Smooth muscle cell (in vitro differentiated cells): Measurements from ENCODE around the gene TSEN2. TPM values are rescaled to one million over a fixed set of nuclear protein-coding genes. Genes with fewer than 3 reads are reported as not detected.

Source experiments
- DNase-seq: peaks from one replicate; lab custom pipeline; 2025; ENCODE audit not compliant: unreplicated experiment; lab: John Stamatoyannopoulos, UW
- H2AFZ ChIP-seq: fragments of 200-600 bp; sonication (generic); 2 replicates; pipeline ENCODE4 v1.6.0; 2016; ENCODE audit warnings: antibody characterized with exemption, low read depth, mild to moderate bottlenecking
- H3F3A ChIP-seq: fragments of 200-600 bp; sonication (generic); 2 replicates; pipeline ENCODE4 v1.6.0; 2017; ENCODE audit warnings: antibody characterized with exemption, low read depth
- H3K27ac ChIP-seq: fragments of 200-600 bp; sonication (generic); 2 replicates; pipeline ENCODE4 v1.5.1; 2016; ENCODE audit warnings: low read depth, mild to moderate bottlenecking
- H3K27me3 ChIP-seq: fragments of 200-600 bp; sonication (generic); 2 replicates; pipeline ENCODE4 v1.6.1; 2016; ENCODE audit warnings: low read depth, mild to moderate bottlenecking
- H3K36me3 ChIP-seq: fragments of 200-600 bp; sonication (generic); 2 replicates; pipeline ENCODE4 v1.5.1; 2016; ENCODE audit warnings: low read depth
- H3K4me1 ChIP-seq: fragments of 200-600 bp; sonication (generic); 2 replicates; pipeline ENCODE4 v1.5.1; 2016; ENCODE audit warnings: low read depth
- H3K4me2 ChIP-seq: fragments of 200-600 bp; sonication (generic); 2 replicates; pipeline ENCODE4 v1.6.0; 2016; ENCODE audit warnings: mild to moderate bottlenecking
- H3K4me3 ChIP-seq: fragments of 200-600 bp; sonication (generic); 2 replicates; pipeline ENCODE4 v1.5.1; 2016; ENCODE audit warnings: mild to moderate bottlenecking
- H3K79me2 ChIP-seq: fragments of 200-600 bp; sonication (generic); 2 replicates; pipeline ENCODE4 v1.6.0; 2016; ENCODE audit warnings: low read depth, mild to moderate bottlenecking
- H3K9ac ChIP-seq: fragments of 200-600 bp; sonication (generic); 2 replicates; pipeline ENCODE4 v1.6.0; 2016; ENCODE audit warnings: low read depth
- H3K9me3 ChIP-seq: fragments of 200-600 bp; sonication (generic); replicated peaks from 2 replicates; pipeline ENCODE4 v1.5.1; 2016; ENCODE audit warnings: low read depth
- H4K20me1 ChIP-seq: fragments of 200-600 bp; sonication (generic); 2 replicates; pipeline ENCODE4 v1.6.0; 2016; ENCODE audit warnings: low read depth
- WGBS: methylation state at CpG from one replicate; pipeline ENCODE4 v1.1.7; 2016; ENCODE audit warnings: low lambda C conversion rate; 5-methylcytosine and 5-hydroxymethylcytosine counted together
- polyA plus RNA-seq: library from polyadenylated mRNA; unstranded; fragments of >200 nt; fragmentation: Nextera tagmentation; extraction: Ambion mirVana; gene quantifications from 2 replicates; pipeline ENCODE4 v1.2.1, GENCODE V29; 2016
- total RNA-seq: library from RNA; depleted of rRNA; stranded (reverse); fragments of >200 nt; gene quantifications from 2 replicates; pipeline ENCODE4 v1.2.3, GENCODE V29; 2014
- TF ChIP-seq, protein P1 (sequence below): fragments of 200-600 bp; sonication (generic); IDR thresholded peaks from 2 replicates; pipeline ENCODE4 v1.5.1; 2017; ENCODE audit warnings: borderline replicate concordance, mild to moderate bottlenecking, antibody characterized with exemption; ENCODE audit not compliant: insufficient read depth, poor library complexity, severe bottlenecking

The TSEN2 gene
- total and polyA plus RNA-seq, 2 experiments from 2014 or later, result 3.6 to 3.9 TPM

DNA sequence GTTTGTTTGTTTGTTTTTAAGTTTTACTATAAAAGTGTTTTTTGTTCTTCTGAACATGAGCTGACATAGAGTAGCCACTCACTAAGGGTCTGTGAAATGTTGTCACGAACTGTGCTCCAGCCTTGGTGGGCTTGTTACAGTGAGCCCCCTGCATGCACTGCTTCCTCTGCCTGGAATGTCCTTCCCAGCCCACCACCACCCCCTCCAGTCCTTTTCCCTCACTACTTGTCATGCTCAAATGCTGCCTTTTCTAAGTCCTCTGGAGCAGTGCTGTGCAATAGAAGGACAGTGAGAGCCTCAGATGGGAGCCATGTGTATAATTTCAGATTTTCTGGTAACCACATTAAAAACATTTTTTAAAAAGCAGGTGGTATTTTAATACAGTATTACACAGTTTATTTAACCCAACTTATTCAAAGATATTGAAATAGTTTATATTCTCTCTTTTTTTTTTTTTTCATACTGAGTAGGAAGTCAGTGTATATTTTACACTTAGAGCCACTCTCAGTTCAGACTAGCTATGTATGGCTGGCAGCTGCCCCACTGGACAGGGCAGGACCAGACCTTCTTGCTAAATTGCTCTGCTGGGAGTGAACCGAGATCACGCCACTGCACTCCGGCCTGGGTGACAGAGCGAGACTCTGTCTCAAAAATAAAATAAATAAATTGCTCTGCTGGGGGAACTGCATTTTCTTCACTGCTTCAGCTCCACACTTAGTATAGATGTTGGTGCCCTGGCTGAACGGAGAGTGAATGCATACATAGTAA, 34.2 kb downstream of the TSEN2 start:
- WGBS, result 94% methylated on average over 6 of the region's 6 CpGs
- Histone ChIP-seq H3K9ac (no peak overlapping the region), H2AFZ (no peak overlapping the region), H3K27me3 (no peaks in the 10 kb centered on the region), H3F3A (no peaks in the 10 kb centered on the region), H3K4me1 (no peaks in the 10 kb centered on the region), H3K4me2 (no peak overlapping the region), H3K9me3 (no peaks in the 10 kb centered on the region), H3K4me3 (no peak overlapping the region), H3K36me3 (no peaks in the 10 kb centered on the region), H4K20me1 (no peaks in the 10 kb centered on the region), H3K79me2 (no peaks in the 10 kb centered on the region), H3K27ac (no peak overlapping the region)
- TF ChIP-seq, protein P1, sequence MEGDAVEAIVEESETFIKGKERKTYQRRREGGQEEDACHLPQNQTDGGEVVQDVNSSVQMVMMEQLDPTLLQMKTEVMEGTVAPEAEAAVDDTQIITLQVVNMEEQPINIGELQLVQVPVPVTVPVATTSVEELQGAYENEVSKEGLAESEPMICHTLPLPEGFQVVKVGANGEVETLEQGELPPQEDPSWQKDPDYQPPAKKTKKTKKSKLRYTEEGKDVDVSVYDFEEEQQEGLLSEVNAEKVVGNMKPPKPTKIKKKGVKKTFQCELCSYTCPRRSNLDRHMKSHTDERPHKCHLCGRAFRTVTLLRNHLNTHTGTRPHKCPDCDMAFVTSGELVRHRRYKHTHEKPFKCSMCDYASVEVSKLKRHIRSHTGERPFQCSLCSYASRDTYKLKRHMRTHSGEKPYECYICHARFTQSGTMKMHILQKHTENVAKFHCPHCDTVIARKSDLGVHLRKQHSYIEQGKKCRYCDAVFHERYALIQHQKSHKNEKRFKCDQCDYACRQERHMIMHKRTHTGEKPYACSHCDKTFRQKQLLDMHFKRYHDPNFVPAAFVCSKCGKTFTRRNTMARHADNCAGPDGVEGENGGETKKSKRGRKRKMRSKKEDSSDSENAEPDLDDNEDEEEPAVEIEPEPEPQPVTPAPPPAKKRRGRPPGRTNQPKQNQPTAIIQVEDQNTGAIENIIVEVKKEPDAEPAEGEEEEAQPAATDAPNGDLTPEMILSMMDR, result no peak
- DNase-seq, result no peak

DNA sequence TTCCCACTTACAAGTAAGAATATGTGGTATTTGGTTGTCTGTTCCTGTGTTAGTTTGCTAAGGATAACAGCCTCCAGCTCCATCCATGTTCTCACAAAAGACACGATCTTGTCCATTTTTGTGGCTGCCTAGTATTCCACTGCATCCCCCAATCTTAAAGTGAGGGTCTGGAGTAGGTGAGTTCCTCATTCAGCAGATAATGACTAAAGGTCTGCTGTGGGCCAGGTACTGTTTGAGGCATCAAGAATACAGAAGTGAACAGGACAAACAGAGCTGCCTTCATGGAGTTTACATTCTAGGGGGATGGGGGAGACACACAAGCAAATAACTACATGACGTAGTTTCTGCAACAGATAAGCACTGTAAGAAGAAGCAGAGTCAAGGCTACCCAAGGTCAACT, 36.7 kb downstream of the TSEN2 start:
- no peaks in the 10 kb centered on the region for H4K20me1 ChIP-seq
- no peak for DNase-seq
- no peaks in the 10 kb centered on the region for H3K79me2 ChIP-seq
- no peak overlapping the region for H3K9ac ChIP-seq
- H3F3A ChIP-seq, result no peaks in the 10 kb centered on the region
- 94% methylated on average over 2 of the region's 2 CpGs for WGBS
- H2AFZ ChIP-seq, result no peak overlapping the region
- no peaks in the 10 kb centered on the region for H3K4me1 ChIP-seq
- TF ChIP-seq, protein P1, result no peak
- H3K27me3 ChIP-seq, result no peaks in the 10 kb centered on the region
- no peak overlapping the region for H3K4me2 ChIP-seq
- H3K9me3 ChIP-seq, result no peaks in the 10 kb centered on the region
- H3K36me3 ChIP-seq, result no peaks in the 10 kb centered on the region
- no peak overlapping the region for H3K4me3 ChIP-seq
- H3K27ac ChIP-seq, result no peak overlapping the region

DNA sequence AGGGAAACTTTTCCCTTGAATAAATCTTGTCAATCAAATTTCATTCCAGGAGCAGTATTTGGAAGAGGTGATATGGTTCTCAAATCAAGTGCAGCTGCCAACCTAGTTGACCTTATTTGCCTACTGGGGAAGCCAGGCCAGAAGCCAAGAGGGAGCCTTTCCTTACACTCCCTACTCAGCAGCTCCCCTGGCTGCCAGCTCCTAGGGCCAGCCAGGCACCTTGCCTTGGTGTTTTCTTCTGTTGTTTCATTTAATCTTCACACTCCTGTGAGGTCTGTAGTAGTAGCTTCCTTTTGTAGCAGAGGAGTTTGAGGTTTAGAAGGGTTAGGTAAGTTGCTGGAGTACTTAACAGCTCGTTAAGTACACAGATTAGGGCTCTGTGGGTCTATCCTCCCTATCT, 38.4 kb downstream of the TSEN2 start:
- Histone ChIP-seq H2AFZ (no peak overlapping the region), H4K20me1 (no peaks in the 10 kb centered on the region), H3K9ac (no peak overlapping the region), H3K79me2 (no peaks in the 10 kb centered on the region), H3K27ac (no peak overlapping the region), H3K9me3 (no peaks in the 10 kb centered on the region), H3K4me3 (no peak overlapping the region), H3K36me3 (no peaks in the 10 kb centered on the region), H3K4me1 (no peaks in the 10 kb centered on the region), H3K27me3 (no peaks in the 10 kb centered on the region), H3K4me2 (no peak overlapping the region), H3F3A (no peaks in the 10 kb centered on the region)
- TF ChIP-seq, protein P1, result no peak
- DNase-seq, result no peak
- WGBS, result 91% methylated on average over 1 of the region's 1 CpG

DNA sequence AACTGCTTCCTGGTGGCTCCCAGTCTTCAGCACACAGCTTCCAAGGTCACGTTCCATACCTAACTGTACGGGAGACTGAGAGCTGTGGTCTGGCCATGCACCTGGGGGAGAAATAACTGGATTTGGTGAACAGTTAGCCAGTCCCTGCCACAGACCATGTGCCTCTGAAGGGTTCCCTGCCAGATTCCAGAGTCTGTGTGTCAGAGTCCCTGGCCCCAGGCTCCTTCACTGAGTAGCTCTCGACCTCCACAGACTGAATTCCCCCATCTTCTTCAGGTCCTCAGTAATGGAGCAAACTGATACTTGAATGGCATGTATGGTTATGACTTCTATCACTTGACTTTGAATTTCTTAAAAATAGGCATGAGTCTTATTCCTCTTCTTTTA, 43.5 kb downstream of the TSEN2 start:
- no peaks in the 10 kb centered on the region for H3K79me2 ChIP-seq
- DNase-seq, result no peak
- H3K4me1 ChIP-seq, result no peaks in the 10 kb centered on the region
- no peaks in the 10 kb centered on the region for H3K36me3 ChIP-seq
- H3F3A ChIP-seq, result no peaks in the 10 kb centered on the region
- H3K27ac ChIP-seq, result no peak overlapping the region
- H3K9ac ChIP-seq, result no peak overlapping the region
- no peaks in the 10 kb centered on the region for H4K20me1 ChIP-seq
- H3K4me2 ChIP-seq, result no peak overlapping the region
- H3K27me3 ChIP-seq, result no peaks in the 10 kb centered on the region
- TF ChIP-seq, protein P1, result no peak
- H2AFZ ChIP-seq, result no peak overlapping the region
- WGBS, result 97% methylated on average over 3 of the region's 3 CpGs
- no peak overlapping the region for H3K4me3 ChIP-seq
- H3K9me3 ChIP-seq, result no peaks in the 10 kb centered on the region
